Neural cell (in vitro differentiated cells): ENCODE data around the gene DNAH5. TPM values are rescaled to one million over a fixed set of nuclear protein-coding genes. Genes with fewer than 3 reads are reported as not detected.
A peak's percentile ranks its signal among the peaks of the same experiment; 100 is the strongest.

Experiments used
- H2AFZ ChIP-seq: fragments of 200-600, 300-800 bp; sonication (generic), shearing (Covaris generic); 2 replicates; pipeline ENCODE4 v1.6.0; 2014; ENCODE audit warnings: low read depth, mild to moderate bottlenecking, antibody characterized with exemption, low read length, moderate library complexity
- H3F3A ChIP-seq: fragments of 200-600 bp; shearing (Covaris generic); 2 replicates; pipeline ENCODE4 v1.6.1; 2016; ENCODE audit warnings: mild to moderate bottlenecking, moderate library complexity, mixed read lengths, antibody characterized with exemption, low read length; ENCODE audit not compliant: insufficient read depth, poor library complexity, severe bottlenecking
- H3K27ac ChIP-seq: fragments of 200-600, 300-800 bp; sonication (generic), shearing (Covaris generic); 2 replicates; pipeline ENCODE4 v1.5.1; 2014; ENCODE audit warnings: mild to moderate bottlenecking, low read length, moderate library complexity
- H3K27me3 ChIP-seq: fragments of 300-800, 200-600 bp; sonication (generic), shearing (Covaris generic); 2 replicates; pipeline ENCODE4 v1.6.0; 2014; ENCODE audit warnings: mild to moderate bottlenecking, low read depth, low read length, moderate library complexity; ENCODE audit not compliant: insufficient read depth
- H3K36me3 ChIP-seq: fragments of 300-800, 200-600 bp; sonication (generic), shearing (Covaris generic); 2 replicates; pipeline ENCODE4 v1.5.1; 2014; ENCODE audit warnings: mild to moderate bottlenecking, antibody characterized with exemption, low read length, moderate library complexity; ENCODE audit not compliant: insufficient read depth
- H3K4me2 ChIP-seq: fragments of 300-800, 200-600 bp; sonication (generic), shearing (Covaris generic); 2 replicates; pipeline ENCODE4 v1.6.0; 2014; ENCODE audit warnings: mild to moderate bottlenecking, low read length
- H3K4me3 ChIP-seq: fragments of 300-800, 200-600 bp; sonication (generic), shearing (Covaris generic); 2 replicates; pipeline ENCODE4 v1.5.1; 2014; ENCODE audit warnings: mild to moderate bottlenecking, low read length, moderate library complexity
- H3K79me2 ChIP-seq: fragments of 200-600 bp; shearing (Covaris generic); replicated peaks from 2 replicates; pipeline ENCODE4 v1.6.0; 2014; ENCODE audit warnings: mild to moderate bottlenecking, low read length, moderate library complexity; ENCODE audit not compliant: insufficient read depth
- H3K9ac ChIP-seq: fragments of 300-800, 200-600 bp; sonication (generic), shearing (Covaris generic); 2 replicates; pipeline ENCODE4 v1.6.1; 2016; ENCODE audit warnings: mild to moderate bottlenecking, low read length, mixed read lengths
- H3K9me2 ChIP-seq: fragments of 200-600 bp; shearing (Covaris generic); 2 replicates; pipeline ENCODE4 v1.6.1; 2016; ENCODE audit warnings: mild to moderate bottlenecking, low read length, mixed read lengths; ENCODE audit not compliant: insufficient read depth
- H3K9me3 ChIP-seq: fragments of 200-600, 300-800 bp; sonication (generic), shearing (Covaris generic); 2 replicates; pipeline ENCODE4 v1.6.1; 2016; ENCODE audit warnings: mild to moderate bottlenecking, mixed run types, low read length, moderate library complexity, mixed read lengths
- H4K20me1 ChIP-seq: fragments of 200-600 bp; shearing (Covaris generic); 2 replicates; pipeline ENCODE4 v1.6.1; 2016; ENCODE audit warnings: mild to moderate bottlenecking, mixed run types; ENCODE audit not compliant: insufficient read depth
- CTCF ChIP-seq: fragments of 450-650 bp; IDR thresholded peaks from 2 replicates; pipeline ENCODE4 v1.5.1; 2014; ENCODE audit warnings: antibody characterized with exemption, mild to moderate bottlenecking, moderate library complexity; ENCODE audit not compliant: poor library complexity, severe bottlenecking
- EP300 ChIP-seq: fragments of 450-650 bp; conservative IDR thresholded peaks from 2 replicates; pipeline ENCODE4 v1.6.1; 2014; ENCODE audit warnings: antibody characterized with exemption, mild to moderate bottlenecking, moderate library complexity; ENCODE audit not compliant: poor library complexity, severe bottlenecking
- EZH2 ChIP-seq: fragments of 200-600, 300-800 bp; shearing (Covaris generic), sonication (generic); IDR thresholded peaks from 2 replicates; pipeline ENCODE4 v1.6.1; 2014; ENCODE audit warnings: antibody characterized with exemption, low read length, borderline replicate concordance, mild to moderate bottlenecking; ENCODE audit not compliant: insufficient read depth, poor library complexity, severe bottlenecking
- MXI1 ChIP-seq: fragments of 450-650 bp; conservative IDR thresholded peaks from 2 replicates; pipeline ENCODE4 v1.6.1; 2014; ENCODE audit warnings: antibody characterized with exemption, mild to moderate bottlenecking; ENCODE audit not compliant: poor library complexity, severe bottlenecking
- POLR2AphosphoS5 ChIP-seq: IDR thresholded peaks from 2 replicates; pipeline ENCODE4 v1.6.1; 2012
- RAD21 ChIP-seq: fragments of 450-650 bp; conservative IDR thresholded peaks from 2 replicates; pipeline ENCODE4 v1.6.1; 2014; ENCODE audit warnings: antibody characterized with exemption, mild to moderate bottlenecking, moderate library complexity
- REST ChIP-seq: IDR thresholded peaks from 2 replicates; pipeline ENCODE4 v1.6.1; 2012; ENCODE audit warnings: borderline replicate concordance
- SMC3 ChIP-seq: fragments of 450-650 bp; conservative IDR thresholded peaks from 2 replicates; pipeline ENCODE4 v1.6.1; 2014; ENCODE audit warnings: antibody characterized with exemption, mild to moderate bottlenecking, moderate library complexity; ENCODE audit not compliant: poor library complexity
- TAF1 ChIP-seq: IDR thresholded peaks from 2 replicates; pipeline ENCODE4 v1.6.1; 2012; ENCODE audit warnings: low read depth
- polyA plus RNA-seq: library from polyadenylated mRNA; depleted of rRNA; stranded (reverse); fragments of >200 nt; gene quantifications from 2 replicates; pipeline ENCODE4 v1.2.3, GENCODE V29; 2014

Gene DNAH5
- polyA plus RNA-seq, 1 donor from 2014 or later, result 12.8 TPM

GRCh38 chr5:13833440-13833839 lies 111.0 kb downstream of the DNAH5 start:
- Histone ChIP-seq H3K36me3 (no peaks in the 10 kb centered on the region), H3K9me3 (no peaks in the 10 kb centered on the region), H2AFZ (no peak overlapping the region), H3K9ac (no peak overlapping the region), H3K27me3 (no peaks in the 10 kb centered on the region), H3K4me3 (no peak overlapping the region), H4K20me1 (no peaks in the 10 kb centered on the region), H3K4me2 (no peak overlapping the region), H3F3A (no peaks in the 10 kb centered on the region), H3K27ac (no peak overlapping the region), H3K79me2 (no peaks in the 10 kb centered on the region), H3K9me2 (no peaks in the 10 kb centered on the region)
- TF ChIP-seq REST, result no peak
- TF ChIP-seq POLR2AphosphoS5, result no peak
- TF ChIP-seq EP300, result no peak
- no peak for TF ChIP-seq TAF1
- TF ChIP-seq RAD21, result no peak
- no peak for TF ChIP-seq CTCF
- no peak for TF ChIP-seq MXI1
- TF ChIP-seq EZH2, result no peak
- TF ChIP-seq SMC3, result no peak

- Histone ChIP-seq H3K27ac (no peak overlapping the region), H3K79me2 (no peaks in the 10 kb centered on the region), H3K9me2 (no peaks in the 10 kb centered on the region), H3K36me3 (no peaks in the 10 kb centered on the region), H4K20me1 (no peaks in the 10 kb centered on the region), H3K9ac (no peak overlapping the region), H3K4me3 (no peak overlapping the region), H2AFZ (no peak overlapping the region), H3K9me3 (no peaks in the 10 kb centered on the region), H3F3A (no peaks in the 10 kb centered on the region), H3K4me2 (no peak overlapping the region), H3K27me3 (no peaks in the 10 kb centered on the region)
- TF ChIP-seq RAD21, result peak; percentile 66
- TF ChIP-seq EP300, result no peak
- TF ChIP-seq CTCF, result peak; percentile 57
- TF ChIP-seq EZH2, result no peak
- no peak for TF ChIP-seq MXI1
- peak; percentile 59 for TF ChIP-seq SMC3
Observed at GRCh38 chr5:13831351-13831750, 113.1 kb downstream of the DNAH5 start.
